Heart right ventricle (tissue), 16 donors: ENCODE measurements around the gene GORASP2. TPM values are rescaled to one million over a fixed set of nuclear protein-coding genes. Genes with fewer than 3 reads are reported as not detected.
A peak's percentile ranks its signal among the peaks of the same experiment; 100 is the strongest.

Experiments
- ATAC-seq, 8 donors: fragments of 200-7000 bp; cut with Tn5 transposase; one replicate each; pipeline ENCODE4 v1.9.1; 2020; ENCODE audit warnings: mild to moderate bottlenecking in 8 of 8, moderate library complexity in 8 of 8, moderate number of reproducible peaks in 1 of 8
- DNase-seq, 2 donors: peaks; one replicate each; pipeline ENCODE4 v3.0.0-alpha.2; 2020
- H3K27ac ChIP-seq, 10 donors: fragments of 200-600 bp; sonication (generic) in 2 of 10; one replicate each; pipeline versions ENCODE4 v1.5.0 to v1.8.0; 2020 to 2022; ENCODE audit warnings: mild to moderate bottlenecking in 3 of 10
- H3K27me3 ChIP-seq, 7 donors: fragments of 200-600 bp; one replicate each; pipeline ENCODE4 v1.8.0; 2021 to 2022; ENCODE audit warnings: mild to moderate bottlenecking in 2 of 7
- H3K36me3 ChIP-seq, 9 donors: fragments of 200-600 bp; sonication (generic) in 1 of 9; one replicate each; pipeline versions ENCODE4 v1.5.0 to v1.8.0; 2020 to 2022; ENCODE audit warnings: mild to moderate bottlenecking in 2 of 9
- H3K4me1 ChIP-seq, 9 donors: fragments of 200-600 bp; sonication (generic) in 1 of 9; one replicate each; pipeline versions ENCODE4 v1.5.0 to v1.8.0; 2020 to 2022; ENCODE audit warnings: mild to moderate bottlenecking in 4 of 9
- H3K4me3 ChIP-seq, 10 donors: fragments of 200-600 bp; sonication (generic) in 2 of 10; one replicate each; pipeline versions ENCODE4 v1.5.0 to v1.8.0; 2020 to 2022; ENCODE audit warnings: mild to moderate bottlenecking in 7 of 10, moderate library complexity in 2 of 10
- H3K9me3 ChIP-seq, 11 donors: fragments of 200-600 bp in 10 of 11; sonication (generic) in 2 of 11; one replicate each; pipeline versions ENCODE4 v1.5.0 to v1.8.0; 2013 to 2022; ENCODE audit warnings: mild to moderate bottlenecking in 2 of 11, control low read depth in 1 of 11, moderate library complexity in 1 of 11
- CTCF ChIP-seq, 9 donors: fragments of 200-600 bp; sonication (generic) in 2 of 9; IDR thresholded peaks; one replicate each; pipeline versions ENCODE4 v1.5.0 to v1.8.0; 2021 to 2022; ENCODE audit warnings: antibody characterized with exemption in 9 of 9, mild to moderate bottlenecking in 5 of 9, moderate library complexity in 1 of 9
- WGBS, 2 donors: extraction: QIAGEN DNeasy Blood & Tissue Kit; methylation state at CpG; one replicate each; pipeline ENCODE4 v1.1.7; 2013; ENCODE audit warnings: inconsistent platforms in 1 of 2; 5-methylcytosine and 5-hydroxymethylcytosine counted together
- intact Hi-C, 10 donors: fragments of 100-400 bp; cut with DNase I; formaldehyde crosslinking; loops; one replicate each; pipeline versions ENCODE4 v1.11.1 to v1.14.2; 2022
- long read RNA-seq, 3 donors: library from polyadenylated mRNA; unstranded; transcript quantifications; one replicate each; pipeline ENCODE4 v2.0.0, GENCODE V29; 2020 to 2021
- polyA plus RNA-seq, 2 donors: library from polyadenylated mRNA; stranded (reverse); fragments of 200-250 nt; gene quantifications; one replicate each; pipeline ENCODE4 v1.2.3, GENCODE V29; 2013
- total RNA-seq, 10 donors: library from RNA; stranded (reverse); fragmentation: NEBNext Ultra II Directional in 3 of 10; extraction: Animal tissue kit (Norgen Biotek cat#: 25700) in 3 of 10; gene quantifications; one replicate each; pipeline versions ENCODE4 v1.2.1 to v1.2.4, GENCODE V29; 2021 to 2023
- donor health status: Arrhythmogenic right ventricular cardiomyopathy.
- donor health status: ischemic (EF 13 %, LVEDD 7.1; RV severe dilation, severe dysfunction).
- donor health status: healthy with polysubstance abuse.
- donor health status: DM: no; HTN: yes; CAD: no.
- donor health status: DM: no; HTN: no; CAD: no.
- donor health status: ischemic (EF 25% LVEDD 6.9; RV normal size, moderate dysfunction).
- donor health status: ischemic (EF 25% LVEDD 5.7; RV mildly dilated, moderate dysfunction).
- donor health status: healthy.
- donor health status: DM: yes; HTN: yes; CAD: no.
- donor health status: Ischemic cardiomyopathy.
- donor health status: ischemic (EF 35%, LVEDD 5.7; RV mildly dilated, moderate dysfunction).
- donor health status: nonischemic (EF 11% LVEDD 7.7; RV severe dilation, severe dysfunction).
- donor health status: DM: yes; HTN: yes; CAD: no.
- donor health status: PGD.
- donor health status: ischemic (EF 29% LVEDD 5.4; RV normal size, mild dysfunction).
- donor health status: nonischemic (EF 23%, LVEDD 6.1; RV moderate dilation, normal function).

Gene GORASP2
- 10 to 100 TPM; 54.2 to 74.1 (median 62.1) TPM for total RNA-seq
- 10 to 100 TPM; 15.4 to 56.2 TPM for polyA plus RNA-seq
- long read RNA-seq, donor 1, transcript GORASP2-201 (10 exons, 3,173 nt), result major isoform, 17 of 46 reads
- long read RNA-seq, donor 1, partial matches to known transcripts, result 24 of 46 reads
- long read RNA-seq, donor 1, other reads (novel, unspliced or antisense), result 1 of 46 reads
- long read RNA-seq, donor 2, transcript GORASP2-201 (10 exons, 3,173 nt), result major isoform, 12 of 34 reads
- long read RNA-seq, donor 2, transcript GORASP2-207 (5 exons, 2,096 nt), result minor isoform, 5 of 34 reads
- long read RNA-seq, donor 2, partial matches to known transcripts, result 12 of 34 reads
- long read RNA-seq, donor 2, other reads (novel, unspliced or antisense), result 4 of 34 reads
- long read RNA-seq, donor 3, transcript GORASP2-201 (10 exons, 3,173 nt), result major isoform, 75 of 141 reads
- long read RNA-seq, donor 3, partial matches to known transcripts, result 59 of 141 reads
- long read RNA-seq, donor 3, other reads (novel, unspliced or antisense), result 4 of 141 reads

GRCh38 chr2:170928824-170929685, at the start of gene GORASP2:
Gene GORASP2 (plus strand): TSS chr2:170929253. CDS start chr2:170929341, 88 bp downstream.
- DNase-seq (peak; percentile 97 to 99), ATAC-seq (peak; percentile 97 to 99 (median 98))

GRCh38 chr2:170881840-170882239, 47.2 kb upstream of the GORASP2 start:
- Histone ChIP-seq H3K27ac (no peak overlapping the region), H3K4me3 (no peak overlapping the region), H3K9me3 (no peaks in the 10 kb centered on the region), H3K4me1 (no peaks in the 10 kb centered on the region), H3K27me3 (peaks cover 0 to 14% (median 0%) of the 10 kb centered on the region in 7 donors), H3K36me3 (no peaks in the 10 kb centered on the region)
- intact Hi-C loops, result no loop called here
- DNase-seq (no peak), ATAC-seq (no peak)
- no peak for TF ChIP-seq CTCF (IDR thresholded peaks at IDR 0.05)
- WGBS, 2 donors, result 42 to 54% methylated on average over 3 of the region's 3 CpGs

More at GRCh38 chr2:170928824-170929685, at the start of gene GORASP2:
- peaks cover 0 to 6% (median 0%) of the 10 kb centered on the region in 11 donors for H3K9me3 ChIP-seq
- H3K4me3 ChIP-seq, result peak within 1 kb of the TSS; percentile 73 to 98 (median 88)
- no peaks in the 10 kb centered on the region for H3K27me3 ChIP-seq
- peak; percentile 93 to 98 (median 97) for TF ChIP-seq CTCF (IDR thresholded peaks at IDR 0.05)
- peak within 1 kb of the TSS; percentile 82 to 98 (median 94) for H3K27ac ChIP-seq
- no peaks in the 10 kb centered on the region for H3K36me3 ChIP-seq
- 0 to 1% methylated on average over 76 to 95 of the region's 95 CpGs for WGBS, 2 donors
- peaks cover 3 to 47% (median 38%) of the 10 kb centered on the region in 9 donors for H3K4me1 ChIP-seq
- intact Hi-C loops, result loop anchor here in 4 of 10 donors (5.0 to 10.0 kb wide), 4 partner anchors 164 to 758 kb away; partner anchors contain the start of genes DYNC1I2 (in 1 of the 4) and TLK1 (in 1 of the 4)

- no peaks in the 10 kb centered on the region for H3K9me3 ChIP-seq
- DNase-seq (no peak), ATAC-seq (no peak)
- H3K4me3 ChIP-seq, result no peak overlapping the region
- 69 to 76% methylated on average over 2 of the region's 2 CpGs for WGBS, 2 donors
- H3K4me1 ChIP-seq, result no peaks in the 10 kb centered on the region
- intact Hi-C loops, result no loop called here
- H3K27me3 ChIP-seq, result peaks cover 0 to 14% (median 0%) of the 10 kb centered on the region in 7 donors
- H3K27ac ChIP-seq, result no peak overlapping the region
- no peaks in the 10 kb centered on the region for H3K36me3 ChIP-seq
- TF ChIP-seq CTCF (IDR thresholded peaks at IDR 0.05), result no peak
Observed at GRCh38 chr2:170882758-170883157, 46.3 kb upstream of the GORASP2 start.

- no peaks in the 10 kb centered on the region for H3K9me3 ChIP-seq
- no peak for DNase-seq
- no peak for TF ChIP-seq CTCF (IDR thresholded peaks at IDR 0.05)
- peaks cover 0 to 14% (median 0%) of the 10 kb centered on the region in 7 donors for H3K27me3 ChIP-seq
- no peak overlapping the region for H3K27ac ChIP-seq
- no peaks in the 10 kb centered on the region for H3K4me1 ChIP-seq
- no peaks in the 10 kb centered on the region for H3K36me3 ChIP-seq
- H3K4me3 ChIP-seq, result no peak overlapping the region
- ATAC-seq, result no peak
- 86 to 91% methylated on average over 2 of the region's 2 CpGs for WGBS, 2 donors
- intact Hi-C loops, result no loop called here
Observed at GRCh38 chr2:170883683-170884082, 45.4 kb upstream of the GORASP2 start.
